HG03354 (cell line): ENCODE measurements around the gene LHFPL6.

Experiments used
- ATAC-seq: cut with Tn5 transposase; IDR thresholded peaks from one replicate; pipeline ENCODE4 v1.9.1; 2021; ENCODE audit warnings: mild to moderate bottlenecking; ENCODE audit not compliant: unreplicated experiment, poor library complexity, severe bottlenecking

LHFPL6 gene

GRCh38 chr13:39559847-39560246, 43.1 kb downstream of the LHFPL6 start:
- no peak for ATAC-seq

GRCh38 chr13:39557285-39557955, 45.6 kb downstream of the LHFPL6 start:
- ATAC-seq = no peak

DNA sequence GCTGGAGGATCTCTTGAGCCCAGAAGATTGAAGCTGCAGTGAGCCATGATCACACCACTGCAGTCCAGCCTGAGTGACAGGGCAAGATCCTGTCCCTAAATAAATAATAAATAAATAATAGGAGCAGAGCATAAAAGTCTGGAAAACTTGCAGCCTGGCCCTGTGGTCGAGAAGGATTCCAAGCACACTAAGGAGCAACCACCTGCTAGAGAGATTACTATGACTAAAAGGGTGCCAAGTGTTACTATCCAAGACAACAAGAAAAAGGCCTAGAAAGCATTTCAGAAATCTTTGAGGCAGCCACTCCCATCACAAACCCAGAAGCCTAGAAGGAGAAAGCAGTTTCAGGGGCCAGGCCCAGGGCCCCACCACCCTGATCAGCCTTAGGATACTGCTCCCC, 46.1 kb downstream of the LHFPL6 start:
- ATAC-seq = no peak

- ATAC-seq = no peak
Measured at GRCh38 chr13:39554371-39554770, 48.6 kb downstream of the LHFPL6 start.

GRCh38 chr13:39552246-39552645, 50.7 kb downstream of the LHFPL6 start:
- ATAC-seq = no peak

DNA sequence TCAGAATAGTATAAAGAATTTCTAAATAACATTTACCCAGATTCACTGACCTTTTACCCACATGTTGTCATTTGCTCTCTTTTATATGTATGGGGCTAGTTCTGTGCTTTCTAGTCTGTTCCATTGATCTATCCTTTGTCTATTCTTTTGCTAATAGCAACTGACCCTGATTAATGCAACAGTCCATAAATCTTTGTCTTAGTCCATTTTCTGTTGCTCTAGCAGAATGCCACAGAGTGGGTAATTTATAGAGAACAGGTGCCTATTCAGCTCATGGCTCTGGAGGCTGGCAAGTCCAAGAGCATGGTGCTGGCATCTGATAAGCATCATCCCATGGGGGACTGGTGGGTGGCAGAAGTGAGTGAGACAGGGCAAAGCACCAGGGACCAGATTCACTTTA, 52.1 kb downstream of the LHFPL6 start:
- ATAC-seq = no peak

- no peak for ATAC-seq
Measured at GRCh38 chr13:39547108-39547507, 55.9 kb downstream of the LHFPL6 start.

DNA sequence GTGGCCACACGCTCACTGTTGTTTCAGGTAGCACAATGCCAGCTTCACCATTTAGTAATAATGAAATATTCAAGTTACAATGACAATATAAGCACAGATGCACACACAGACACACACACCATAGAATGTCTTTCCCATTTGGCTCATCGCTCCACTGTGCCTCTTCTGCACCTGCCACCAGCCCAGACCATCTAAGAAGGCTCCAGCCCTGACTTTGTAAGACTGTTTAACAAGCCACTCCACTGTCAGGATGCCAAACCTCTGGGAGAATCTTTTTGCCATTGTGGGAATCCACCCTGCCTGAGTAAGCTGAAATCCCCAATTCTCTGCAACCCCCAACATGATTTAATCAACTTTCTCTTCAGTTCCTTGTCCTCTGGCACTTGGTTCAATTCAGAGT, 60.6 kb downstream of the LHFPL6 start:
- ATAC-seq = no peak

- no peak for ATAC-seq
Measured at GRCh38 chr13:39540929-39541605, 61.9 kb downstream of the LHFPL6 start.

- ATAC-seq = no peak
Measured at GRCh38 chr13:39538816-39539790, 63.9 kb downstream of the LHFPL6 start.

DNA sequence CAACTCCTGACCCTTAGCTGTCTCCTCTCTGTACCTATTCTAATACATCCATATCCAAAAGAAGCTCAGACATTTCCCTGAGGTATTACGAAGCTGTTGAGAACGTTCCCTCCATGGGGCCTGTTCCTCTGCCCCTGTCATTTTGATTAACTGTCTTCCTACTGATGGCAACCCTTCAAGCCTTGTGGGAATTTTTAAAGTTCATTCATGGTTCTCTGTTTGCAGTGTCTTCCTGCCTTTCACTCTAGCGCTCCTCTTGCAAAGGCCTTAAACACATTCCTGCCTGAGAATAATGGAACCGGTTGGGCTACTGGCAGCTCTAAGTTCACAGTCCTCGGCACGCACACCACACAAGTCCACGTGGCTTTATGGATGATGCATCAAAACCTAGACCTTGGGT, 66.1 kb downstream of the LHFPL6 start:
- ATAC-seq = no peak

GRCh38 chr13:39536274-39536673, 66.7 kb downstream of the LHFPL6 start:
- no peak for ATAC-seq

GRCh38 chr13:39533651-39534150, 69.3 kb downstream of the LHFPL6 start:
- ATAC-seq = no peak

DNA sequence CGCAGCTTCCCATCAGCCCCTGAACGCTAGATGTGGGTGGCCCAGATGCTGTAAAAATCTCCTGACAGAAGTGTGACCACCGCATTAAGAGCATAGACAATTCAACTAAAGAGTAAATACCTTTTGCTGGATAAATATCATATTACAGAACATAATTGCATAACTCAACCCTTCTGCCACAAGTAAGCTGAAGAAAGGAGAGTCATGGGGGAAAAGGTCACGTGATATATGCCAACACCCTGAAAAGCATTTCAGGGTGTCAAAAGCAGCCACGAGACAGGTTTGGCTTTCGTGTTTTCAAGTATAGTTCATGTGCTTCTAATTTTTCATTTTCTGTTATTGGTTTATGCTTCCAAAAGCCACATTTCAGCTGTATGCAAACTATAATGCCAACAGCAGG, 71.3 kb downstream of the LHFPL6 start:
- ATAC-seq = no peak

DNA sequence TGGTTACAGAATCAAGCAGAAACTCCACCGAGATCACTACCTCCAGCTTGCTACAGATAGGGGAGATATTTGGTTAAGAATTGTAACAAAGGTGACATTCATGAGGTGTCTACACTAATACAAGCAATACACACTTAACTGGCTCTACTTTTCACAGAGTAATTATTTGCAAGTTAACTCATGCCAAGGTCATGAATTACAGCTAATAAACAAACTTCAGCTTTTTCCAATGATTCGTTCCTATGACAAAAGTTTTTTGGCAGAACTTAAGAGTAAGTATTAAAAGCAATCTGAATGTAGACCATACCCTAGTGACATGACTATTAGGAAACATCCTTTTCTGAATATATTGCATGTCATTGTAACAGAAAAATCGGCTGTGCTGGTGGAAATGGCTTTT, 72.1 kb downstream of the LHFPL6 start:
- ATAC-seq = no peak

DNA sequence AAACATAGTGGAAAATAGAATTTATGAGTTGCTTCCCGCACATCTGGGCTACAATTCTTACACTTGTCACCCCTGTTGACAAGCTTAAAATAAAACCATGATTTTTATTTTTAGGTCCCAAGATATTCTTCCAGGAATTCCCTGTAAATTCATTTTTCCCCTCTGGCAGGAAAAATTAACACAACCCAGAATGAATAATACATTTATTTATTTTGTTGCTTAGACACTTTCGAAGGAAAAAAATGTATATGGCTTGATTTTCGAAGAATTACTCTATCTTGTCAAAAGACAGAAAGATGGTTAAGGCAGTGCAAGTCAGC, 74.4 kb downstream of the LHFPL6 start:
- no peak for ATAC-seq

DNA sequence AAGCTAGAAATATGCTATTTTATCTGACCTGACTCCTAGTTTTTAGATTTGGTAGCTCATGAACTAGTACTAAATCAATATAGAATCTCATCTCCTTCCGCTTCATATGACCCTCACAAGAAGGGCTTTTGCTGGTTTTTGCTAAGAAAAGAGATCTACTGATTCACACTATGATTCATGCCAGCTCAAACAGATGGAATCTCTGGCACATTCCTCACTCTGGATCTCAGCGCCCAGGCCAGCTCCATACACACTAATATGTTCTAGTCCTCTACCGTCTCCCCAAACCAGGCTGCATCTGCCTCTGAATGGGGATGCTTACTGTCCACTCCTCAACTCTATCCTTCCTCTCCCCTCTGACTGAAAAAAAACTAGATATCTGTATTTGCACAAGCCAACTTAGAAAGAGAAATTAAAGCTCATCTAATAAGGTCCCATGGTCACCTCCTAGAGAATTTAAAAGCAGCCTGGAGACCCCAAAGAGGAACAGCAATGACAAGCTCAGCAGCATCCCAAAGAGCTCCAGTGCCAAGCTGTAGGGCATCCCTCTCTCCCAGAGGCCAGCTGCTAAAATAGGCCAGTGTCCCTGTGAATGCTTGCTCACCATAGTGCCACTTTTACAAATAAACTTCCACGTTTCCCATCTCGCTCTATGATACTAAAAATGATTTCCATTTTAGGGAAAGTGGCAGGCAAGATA, 74.9 kb downstream of the LHFPL6 start:
- ATAC-seq = no peak

GRCh38 chr13:39527301-39527700, 75.7 kb downstream of the LHFPL6 start:
- no peak for ATAC-seq

GRCh38 chr13:39526499-39526898, 76.5 kb downstream of the LHFPL6 start:
- ATAC-seq = no peak

DNA sequence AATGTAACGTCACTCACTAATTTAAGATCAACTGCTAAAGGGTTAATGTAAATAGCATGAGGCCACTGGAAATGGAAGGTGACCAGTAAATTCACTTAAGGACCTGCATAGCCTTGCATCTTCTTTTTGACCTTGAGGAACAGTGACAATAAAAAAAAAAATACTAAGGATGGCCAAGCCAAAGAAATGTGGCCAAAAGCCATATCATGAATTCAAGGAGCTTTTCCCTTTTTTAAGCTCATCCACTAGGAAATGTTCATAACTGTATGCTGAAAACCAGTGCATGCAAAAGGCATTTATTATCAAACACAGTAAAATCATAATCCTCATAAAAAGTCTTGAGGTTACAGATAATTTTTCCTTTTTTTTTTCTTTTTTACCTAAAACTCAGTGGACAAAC, 77.5 kb downstream of the LHFPL6 start:
- no peak for ATAC-seq
